T-helper 2 cell treated with Interferon-gamma antibody and Interleukin-4, amounts not matched to agents 100 ng/mL and 5 ng/mL, for 36 hours (primary cell): ENCODE data around the gene TFCP2L1. TPM values are rescaled to one million over a fixed set of nuclear protein-coding genes. Genes with fewer than 3 reads are reported as not detected.

Source experiments
- intact Hi-C: fragments of 100-400 bp; cut with micrococcal nuclease; formaldehyde crosslinking; loops from one replicate; pipeline ENCODE4 v1.15.1; 2023
- total RNA-seq: library from RNA; stranded (reverse); gene quantifications from 2 replicates; pipeline ENCODE4 v1.2.3, GENCODE V29; 2022

The TFCP2L1 gene
- total RNA-seq, 1 donor from 2014 or later = 0.02 TPM

DNA sequence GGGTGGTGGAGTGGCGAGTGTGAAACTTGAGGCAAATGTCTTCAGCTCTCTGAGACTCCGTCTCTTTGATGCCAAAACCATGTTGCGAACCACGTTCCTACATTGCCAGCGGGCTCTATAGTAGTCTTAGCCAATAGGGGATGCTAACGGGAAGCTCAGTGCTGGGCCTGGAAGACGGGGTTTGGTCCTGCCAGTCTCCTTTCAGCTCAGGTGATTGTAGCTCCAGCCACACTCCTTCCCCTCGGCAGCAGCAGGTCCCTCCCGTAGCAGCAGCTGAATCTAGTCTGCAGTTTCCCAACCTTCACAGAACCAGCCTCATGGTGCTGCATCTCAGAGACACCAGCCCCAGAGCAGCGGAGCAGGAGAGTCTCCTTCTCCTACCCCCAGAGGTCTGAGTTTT is 109.7 kb downstream of the TFCP2L1 start:
- intact Hi-C loops = no loop called here

- intact Hi-C loops = no loop called here
Observed at GRCh38 chr2:121173806-121174205, 111.2 kb downstream of the TFCP2L1 start.

DNA sequence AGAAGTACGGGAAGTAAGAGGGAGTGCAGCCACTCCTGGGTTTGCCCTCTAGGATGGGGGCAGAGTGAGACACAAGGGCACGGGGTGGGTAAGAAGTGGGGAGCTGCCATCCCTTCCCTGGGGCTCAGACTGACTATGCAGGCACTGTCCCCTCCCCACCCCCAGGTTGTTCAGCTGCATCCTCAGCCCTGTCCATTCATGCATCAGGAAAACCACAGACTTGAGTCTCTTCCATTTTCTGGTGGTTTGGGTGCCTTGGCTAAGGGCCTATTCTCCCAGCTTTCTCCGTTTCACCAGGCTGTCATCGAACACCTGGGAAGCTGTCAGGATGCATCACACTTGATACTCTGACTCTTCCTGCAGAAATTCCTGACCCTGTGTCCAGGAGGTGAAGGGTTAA is 111.9 kb downstream of the TFCP2L1 start:
- intact Hi-C loops = no loop called here

GRCh38 chr2:121172456-121172855 is 112.5 kb downstream of the TFCP2L1 start:
- intact Hi-C loops = no loop called here

DNA sequence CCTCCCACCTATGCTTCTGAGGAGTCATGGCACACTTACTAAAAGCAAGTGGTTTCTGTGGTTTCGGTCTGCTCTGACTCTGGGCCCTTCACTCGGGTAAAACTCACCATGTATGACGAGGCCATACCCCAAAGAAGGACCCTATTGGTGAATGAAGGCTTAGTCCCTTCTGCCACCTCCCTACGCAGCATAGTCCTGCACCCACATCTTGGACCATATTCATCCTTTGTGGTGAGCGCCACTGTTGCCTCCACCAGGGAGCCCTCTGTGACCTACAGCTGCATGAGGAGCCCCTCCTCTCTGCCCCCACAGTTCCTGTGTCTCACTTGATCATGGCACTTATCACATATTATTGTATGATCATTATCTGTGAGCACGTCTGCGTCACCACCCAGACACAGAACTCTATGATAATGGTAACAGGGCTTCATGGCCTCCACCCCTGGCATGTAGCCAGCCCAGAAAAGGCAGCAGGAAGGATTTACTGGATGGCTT is 113.3 kb downstream of the TFCP2L1 start:
- intact Hi-C loops = no loop called here

GRCh38 chr2:121170577-121170976 is 114.4 kb downstream of the TFCP2L1 start:
- intact Hi-C loops = no loop called here

DNA sequence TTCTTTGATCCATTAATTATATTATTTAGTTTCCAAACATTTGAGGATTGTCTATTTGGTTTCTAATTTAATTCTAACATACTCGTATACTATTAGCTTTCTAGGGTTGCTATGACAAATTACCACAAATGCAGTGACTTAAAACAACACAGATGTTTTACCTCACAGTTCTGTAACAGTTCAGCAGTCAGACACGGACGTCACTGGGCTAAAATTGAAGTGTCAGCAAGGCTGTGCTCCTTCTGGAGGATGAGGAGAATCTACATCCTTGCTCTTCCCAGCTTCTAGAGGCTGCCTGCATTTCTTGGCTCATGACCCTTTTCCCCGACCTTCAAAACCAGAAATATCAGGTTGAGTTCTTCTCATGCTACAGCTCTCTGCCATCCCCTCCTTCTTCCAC is 117.6 kb downstream of the TFCP2L1 start:
- intact Hi-C loops = no loop called here

Other genes with a start within 250 kb of the TFCP2L1 start
- not detected in 2 replicates for gene RNU4ATAC, start 245.7 kb upstream of the TFCP2L1 start, total RNA-seq